DMS153 treated with DMSO at 0.1 percent for 48 hours (cell line): ENCODE data around the gene HMGCR.
A peak's percentile ranks its signal among the peaks of the same experiment; 100 is the strongest.
"Not testable (repeated sequence)": the region's sequence is repeated elsewhere in the genome, so short reads cannot be mapped to it uniquely, and the experiment has no call there.

Experiments used
- DNase-seq: peaks from one replicate; lab custom pipeline; 2025; ENCODE audit not compliant: unreplicated experiment; lab: John Stamatoyannopoulos, UW

Gene HMGCR

GRCh38 chr5:75336615-75337336 is at the start of gene HMGCR:
HMGCR (plus strand) TSS chr5:75337220; CDS start chr5:75342606, 5,386 bp downstream.
- DNase-seq = peak; percentile 73

GRCh38 chr5:75291844-75292243 is 45.2 kb upstream of the HMGCR start:
- DNase-seq = not testable (repeated sequence)

GRCh38 chr5:75300084-75300483 is 36.9 kb upstream of the HMGCR start:
- DNase-seq = no peak

GRCh38 chr5:75303419-75303818 is 33.6 kb upstream of the HMGCR start:
- no peak for DNase-seq

GRCh38 chr5:75304486-75304885 is 32.5 kb upstream of the HMGCR start:
- not testable (repeated sequence) for DNase-seq

- no peak for DNase-seq
Measured at GRCh38 chr5:75306746-75307145, 30.3 kb upstream of the HMGCR start.

GRCh38 chr5:75310212-75310611 is 26.8 kb upstream of the HMGCR start:
- DNase-seq = no peak

GRCh38 chr5:75319148-75319547 is 17.9 kb upstream of the HMGCR start:
- DNase-seq = not testable (repeated sequence)

- no peak for DNase-seq
Measured at GRCh38 chr5:75319638-75320037, 17.4 kb upstream of the HMGCR start.

GRCh38 chr5:75320371-75320770 is 16.6 kb upstream of the HMGCR start:
- no peak for DNase-seq

GRCh38 chr5:75322066-75322465 is 15.0 kb upstream of the HMGCR start:
- DNase-seq = no peak

GRCh38 chr5:75324791-75325190 is 12.2 kb upstream of the HMGCR start:
- DNase-seq = no peak

- no peak for DNase-seq
Measured at GRCh38 chr5:75325242-75325641, 11.8 kb upstream of the HMGCR start.

- DNase-seq = no peak
Measured at GRCh38 chr5:75330404-75330803, 6.6 kb upstream of the HMGCR start.

- DNase-seq = no peak
Measured at GRCh38 chr5:75331095-75332090, 5.6 kb upstream of the HMGCR start.

- not testable (repeated sequence) for DNase-seq
Measured at GRCh38 chr5:75333759-75334158, 3.3 kb upstream of the HMGCR start.

GRCh38 chr5:75334413-75334812 is 2.6 kb upstream of the HMGCR start:
- DNase-seq = not testable (repeated sequence)

GRCh38 chr5:75335486-75335885 is 1.5 kb upstream of the HMGCR start:
- no peak for DNase-seq

GRCh38 chr5:75335952-75336614 is 937 bp upstream of the HMGCR start:
- DNase-seq = peak; percentile 16

GRCh38 chr5:75337366-75338021 is 474 bp downstream of the HMGCR start:
- DNase-seq = no peak

GRCh38 chr5:75338408-75338807 is 1.4 kb downstream of the HMGCR start:
- DNase-seq = no peak
